Muscle layer of duodenum (tissue), 2 donors: ENCODE measurements around the gene CUL7.
"Not testable (repeated sequence)": the region's sequence is repeated elsewhere in the genome, so short reads cannot be mapped to it uniquely, and the experiment has no call there.

ENCODE experiments used
- H3K27ac ChIP-seq: one replicate; pipeline ENCODE4 v1.7.0; 2013; ENCODE audit warnings: mild to moderate bottlenecking, low read length
- H3K27me3 ChIP-seq: one replicate; pipeline ENCODE4 v1.7.0; 2013; ENCODE audit warnings: low read depth, mild to moderate bottlenecking, control low read depth, low read length
- H3K36me3 ChIP-seq, 2 donors: one replicate each; pipeline ENCODE4 v1.7.0; 2013; ENCODE audit warnings: low read length in 2 of 2, control low read depth in 1 of 2, mild to moderate bottlenecking in 1 of 2; ENCODE audit not compliant: insufficient read depth in 2 of 2, control insufficient read depth in 1 of 2
- H3K4me1 ChIP-seq, 2 donors: one replicate each; pipeline ENCODE4 v1.7.0; 2013; ENCODE audit warnings: low read length in 2 of 2, mild to moderate bottlenecking in 2 of 2, control low read depth in 1 of 2, moderate library complexity in 1 of 2; ENCODE audit not compliant: insufficient read depth in 2 of 2, control insufficient read depth in 1 of 2
- H3K4me3 ChIP-seq, 2 donors: one replicate each; pipeline ENCODE4 v1.7.0; 2013; ENCODE audit warnings: low read length in 2 of 2, low read depth in 1 of 2, mild to moderate bottlenecking in 1 of 2
- H3K9me3 ChIP-seq, 2 donors: one replicate each; pipeline ENCODE4 v1.7.0; 2013; ENCODE audit warnings: low read length in 2 of 2, control low read depth in 1 of 2, mild to moderate bottlenecking in 1 of 2; ENCODE audit not compliant: control insufficient read depth in 1 of 2
- donor health status: healthy.

Gene CUL7

DNA sequence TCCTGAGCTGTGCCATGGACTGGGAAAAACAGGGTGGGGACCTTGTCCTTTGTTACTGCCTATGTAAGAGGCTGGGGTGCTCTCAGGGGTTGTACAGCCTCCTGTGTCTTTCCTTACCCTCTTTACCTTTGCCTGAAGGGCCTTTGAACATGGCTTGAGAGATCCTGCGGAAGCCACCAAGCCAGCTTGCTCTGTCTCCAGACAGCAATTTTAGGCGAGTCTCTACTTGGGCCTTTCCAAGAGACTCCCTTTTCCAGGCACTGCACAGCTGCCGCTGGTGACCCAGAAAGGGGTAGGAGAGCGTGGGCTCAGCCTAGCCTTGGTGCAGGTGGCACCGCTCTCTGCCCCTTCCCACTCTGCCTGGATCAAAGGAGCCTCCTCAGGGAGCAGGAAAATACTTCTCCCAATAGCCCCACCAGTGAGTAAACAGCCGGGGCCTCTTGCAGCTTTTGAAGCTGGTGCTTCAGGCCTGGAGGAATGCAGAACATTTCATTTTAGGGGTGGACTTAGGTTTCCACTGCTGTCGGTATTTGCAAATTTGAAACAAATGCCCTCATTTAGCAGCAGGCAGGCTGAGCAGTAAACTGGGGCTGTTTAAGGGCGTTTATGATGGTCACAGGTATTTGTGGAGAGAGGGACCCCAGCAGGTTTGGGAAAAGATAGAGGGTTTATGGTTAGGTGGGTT is 36.4 kb upstream of the CUL7 start:
- Histone ChIP-seq H3K4me3 (no peak overlapping the region), H3K27ac (no peak overlapping the region), H3K27me3 (no peaks in the 10 kb centered on the region), H3K36me3 (no peaks in the 10 kb centered on the region), H3K4me1 (no peaks in the 10 kb centered on the region), H3K9me3 (no peaks in the 10 kb centered on the region)

GRCh38 chr6:43089467-43089866 is 35.8 kb upstream of the CUL7 start:
- Histone ChIP-seq H3K4me1 (no peaks in the 10 kb centered on the region), H3K4me3 (no peak overlapping the region), H3K27me3 (no peaks in the 10 kb centered on the region), H3K36me3 (no peaks in the 10 kb centered on the region), H3K27ac (no peak overlapping the region), H3K9me3 (no peaks in the 10 kb centered on the region)

- no peak overlapping the region for H3K27ac ChIP-seq
- no peaks in the 10 kb centered on the region for H3K9me3 ChIP-seq
- H3K4me3 ChIP-seq: no peak overlapping the region
- H3K4me1 ChIP-seq: no peaks in the 10 kb centered on the region
- H3K36me3 ChIP-seq: no peaks in the 10 kb centered on the region
- no peaks in the 10 kb centered on the region for H3K27me3 ChIP-seq
Observed at GRCh38 chr6:43088654-43089056, 35.0 kb upstream of the CUL7 start.

DNA sequence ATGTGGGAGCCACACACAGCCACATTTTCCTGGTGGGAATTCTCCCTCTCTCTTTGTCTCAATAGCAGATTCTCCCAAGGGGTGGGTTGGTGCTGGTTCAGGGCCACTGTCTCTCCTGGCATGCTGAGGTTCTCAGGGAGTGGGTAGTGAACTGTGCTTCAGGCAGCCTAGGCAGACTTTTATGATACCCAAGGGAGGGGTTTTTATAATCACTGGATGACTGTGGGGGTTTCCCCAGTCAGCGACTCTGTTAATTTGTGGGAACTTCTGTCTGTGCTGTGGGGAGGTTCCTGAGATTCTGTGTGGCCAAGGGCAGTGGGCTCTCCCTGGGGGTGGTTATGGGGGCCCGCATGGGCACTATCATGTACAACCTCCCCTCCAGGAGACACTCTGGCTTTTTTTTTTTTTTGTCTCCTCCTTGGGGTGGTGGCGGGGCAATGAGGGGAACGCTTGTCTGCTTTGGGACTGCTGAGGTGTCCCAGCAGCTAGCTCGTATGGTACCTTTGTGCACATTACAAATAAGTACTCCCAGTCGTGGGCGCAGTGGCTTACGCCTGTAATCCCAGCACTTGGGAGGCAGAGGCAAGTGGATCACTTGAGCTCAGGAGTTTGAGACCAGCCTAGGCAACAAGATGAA is 32.5 kb upstream of the CUL7 start:
- Histone ChIP-seq H3K36me3 (no peaks in the 10 kb centered on the region), H3K4me1 (no peaks in the 10 kb centered on the region), H3K27me3 (no peaks in the 10 kb centered on the region), H3K27ac (no peak overlapping the region), H3K4me3 (no peak overlapping the region), H3K9me3 (no peaks in the 10 kb centered on the region)

DNA sequence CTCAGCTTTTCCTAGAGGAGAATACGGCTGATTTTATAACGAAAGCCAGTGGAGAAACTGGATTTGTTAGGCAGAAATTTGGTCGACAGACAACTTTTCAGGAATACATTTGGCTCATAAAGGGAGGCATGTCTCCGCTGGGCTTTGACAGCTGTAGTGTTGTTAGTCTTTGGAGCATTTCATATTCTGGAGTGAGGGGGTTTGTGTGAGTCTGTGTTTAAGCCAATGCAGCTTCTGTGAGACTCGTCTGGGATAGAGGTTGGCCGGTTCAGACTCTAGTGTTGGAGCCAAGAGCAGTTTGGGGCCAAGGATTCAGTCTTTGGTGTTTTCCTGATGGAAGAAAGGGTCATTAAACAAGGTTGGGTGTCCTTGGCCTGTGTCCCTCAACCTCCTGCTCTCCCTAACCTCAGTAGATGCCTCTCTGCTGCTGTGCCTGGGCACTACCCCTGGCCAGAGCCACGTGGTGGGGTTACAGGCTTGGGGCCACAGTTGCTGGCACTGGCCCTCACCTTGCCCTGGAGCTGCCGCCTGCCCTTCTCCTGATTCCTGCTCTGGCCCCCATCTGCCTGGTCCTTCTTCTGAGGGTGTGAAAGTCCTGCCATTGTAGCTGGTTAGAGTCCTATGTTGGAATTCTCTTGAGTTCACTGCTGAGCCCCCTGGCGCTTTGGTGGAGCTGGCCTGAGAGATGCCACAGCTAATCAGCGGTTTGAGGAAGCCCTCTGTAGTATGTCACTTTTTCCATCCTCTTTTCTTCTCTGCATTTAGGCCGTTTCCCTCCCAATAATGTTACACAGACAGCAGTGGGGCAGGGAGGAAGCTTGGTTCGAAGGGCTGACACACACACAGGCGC is 29.4 kb upstream of the CUL7 start:
- Histone ChIP-seq H3K9me3 (no peaks in the 10 kb centered on the region), H3K27ac (no peak overlapping the region), H3K4me3 (no peak overlapping the region), H3K27me3 (no peaks in the 10 kb centered on the region), H3K36me3 (no peaks in the 10 kb centered on the region), H3K4me1 (no peaks in the 10 kb centered on the region)

- not testable (repeated sequence) for H3K4me1 ChIP-seq, H3K27ac ChIP-seq, H3K4me3 ChIP-seq, H3K9me3 ChIP-seq, H3K36me3 ChIP-seq, H3K27me3 ChIP-seq
Observed at GRCh38 chr6:43081922-43082321, 28.3 kb upstream of the CUL7 start.

GRCh38 chr6:43081043-43081442 is 27.4 kb upstream of the CUL7 start:
- no peak overlapping the region for H3K4me3 ChIP-seq
- H3K27me3 ChIP-seq: peaks cover 9% of the 10 kb centered on the region
- no peak overlapping the region for H3K27ac ChIP-seq
- no peaks in the 10 kb centered on the region for H3K9me3 ChIP-seq
- no peaks in the 10 kb centered on the region for H3K36me3 ChIP-seq
- H3K4me1 ChIP-seq: peaks cover 0 to 11% of the 10 kb centered on the region in 2 donors

- Histone ChIP-seq H3K36me3 (peaks cover 0 to 11% of the 10 kb centered on the region in 2 donors), H3K4me3 (no peak overlapping the region), H3K4me1 (peaks cover 0 to 16% of the 10 kb centered on the region in 2 donors), H3K9me3 (no peaks in the 10 kb centered on the region), H3K27me3 (peaks cover 9% of the 10 kb centered on the region), H3K27ac (no peak overlapping the region)
Observed at GRCh38 chr6:43078691-43079090, 25.0 kb upstream of the CUL7 start.

- peak overlapping the region in 1 of 2 donors; percentile 57 for H3K4me3 ChIP-seq
Observed at GRCh38 chr6:43077981-43078511, 24.4 kb upstream of the CUL7 start.

DNA sequence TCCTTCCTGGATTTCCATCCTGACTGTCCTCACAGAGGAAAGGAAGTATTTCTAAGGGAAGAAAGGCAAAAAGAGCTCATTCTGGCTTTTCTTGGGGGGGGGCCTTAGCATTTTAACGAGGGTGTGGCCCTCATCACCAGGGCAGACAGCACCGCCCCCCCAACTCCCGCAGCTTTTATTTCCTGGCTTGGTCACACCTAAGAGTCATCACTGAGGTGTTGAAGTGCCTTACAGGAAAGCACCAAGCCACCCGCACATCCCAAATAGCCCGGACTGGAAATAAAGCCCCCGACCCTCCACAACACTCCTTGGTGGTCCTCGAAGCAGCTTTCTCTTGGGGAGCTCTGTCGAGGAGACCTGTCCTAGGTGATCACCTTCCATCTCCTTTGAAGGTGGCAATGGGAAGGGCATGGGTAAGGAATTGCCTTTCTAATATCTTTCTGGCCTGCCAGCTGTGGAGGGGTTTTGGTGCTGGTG is 23.7 kb upstream of the CUL7 start:
- Histone ChIP-seq H3K9me3 (no peaks in the 10 kb centered on the region), H3K36me3 (peaks cover 0 to 24% of the 10 kb centered on the region in 2 donors), H3K27me3 (peaks cover 9% of the 10 kb centered on the region), H3K4me3 (peak overlapping the region; percentile 57 to 73), H3K4me1 (peaks cover 0 to 16% of the 10 kb centered on the region in 2 donors), H3K27ac (no peak overlapping the region)

More at GRCh38 chr6:43077981-43078511, 24.4 kb upstream of the CUL7 start:
- Histone ChIP-seq H3K36me3 (peaks cover 0 to 17% of the 10 kb centered on the region in 2 donors), H3K4me1 (peaks cover 0 to 16% of the 10 kb centered on the region in 2 donors), H3K27ac (no peak overlapping the region), H3K9me3 (no peaks in the 10 kb centered on the region), H3K27me3 (peaks cover 9% of the 10 kb centered on the region)
